ENCODE measurements around the gene RXRA.

The RXRA gene

DNA sequence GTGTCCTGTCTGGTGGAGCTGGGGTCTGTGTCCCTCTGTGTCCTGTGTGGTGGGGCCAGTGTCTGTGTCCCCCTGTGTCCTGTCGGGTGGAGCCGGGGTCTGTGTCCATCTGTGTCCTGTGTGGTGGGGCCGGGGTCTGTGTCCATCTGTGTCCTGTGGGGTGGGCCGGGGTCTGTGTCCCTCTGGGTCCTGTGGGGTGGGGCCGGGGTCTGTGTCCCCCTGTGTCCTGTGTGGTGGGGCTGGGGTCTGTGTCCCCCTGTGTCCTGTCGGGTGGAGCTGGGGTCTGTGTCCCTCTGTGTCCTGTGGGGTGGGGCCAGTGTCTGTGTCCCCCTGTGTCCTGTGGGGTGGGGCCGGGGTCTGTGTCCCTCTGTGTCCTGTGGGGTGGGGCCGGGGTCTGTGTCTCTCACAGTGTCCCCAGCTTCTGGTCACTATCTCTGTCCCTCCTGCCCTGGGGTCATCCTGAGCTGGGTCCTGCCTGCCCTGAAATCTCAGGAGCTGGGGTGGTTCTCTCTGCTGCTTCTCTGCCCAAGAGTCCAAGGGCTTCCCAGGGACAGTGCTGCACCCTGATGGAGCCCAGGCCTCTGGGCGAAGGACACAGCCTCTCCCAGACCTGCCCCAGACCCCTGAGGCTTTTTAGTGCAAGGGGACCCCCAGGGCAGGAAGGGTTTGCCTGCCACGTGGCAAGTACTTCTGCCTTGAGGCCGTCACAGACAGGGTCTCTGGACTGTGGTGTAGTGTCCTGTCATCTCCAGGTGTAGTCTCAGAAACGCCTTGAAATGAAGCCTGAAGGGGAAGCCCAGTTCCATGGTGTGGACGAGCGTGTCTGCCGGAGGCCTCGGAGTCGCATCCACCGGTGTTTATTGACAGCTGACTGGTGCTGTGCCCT is 131.3 kb downstream of the RXRA start:
- TF ChIP-seq, protein P1, sequence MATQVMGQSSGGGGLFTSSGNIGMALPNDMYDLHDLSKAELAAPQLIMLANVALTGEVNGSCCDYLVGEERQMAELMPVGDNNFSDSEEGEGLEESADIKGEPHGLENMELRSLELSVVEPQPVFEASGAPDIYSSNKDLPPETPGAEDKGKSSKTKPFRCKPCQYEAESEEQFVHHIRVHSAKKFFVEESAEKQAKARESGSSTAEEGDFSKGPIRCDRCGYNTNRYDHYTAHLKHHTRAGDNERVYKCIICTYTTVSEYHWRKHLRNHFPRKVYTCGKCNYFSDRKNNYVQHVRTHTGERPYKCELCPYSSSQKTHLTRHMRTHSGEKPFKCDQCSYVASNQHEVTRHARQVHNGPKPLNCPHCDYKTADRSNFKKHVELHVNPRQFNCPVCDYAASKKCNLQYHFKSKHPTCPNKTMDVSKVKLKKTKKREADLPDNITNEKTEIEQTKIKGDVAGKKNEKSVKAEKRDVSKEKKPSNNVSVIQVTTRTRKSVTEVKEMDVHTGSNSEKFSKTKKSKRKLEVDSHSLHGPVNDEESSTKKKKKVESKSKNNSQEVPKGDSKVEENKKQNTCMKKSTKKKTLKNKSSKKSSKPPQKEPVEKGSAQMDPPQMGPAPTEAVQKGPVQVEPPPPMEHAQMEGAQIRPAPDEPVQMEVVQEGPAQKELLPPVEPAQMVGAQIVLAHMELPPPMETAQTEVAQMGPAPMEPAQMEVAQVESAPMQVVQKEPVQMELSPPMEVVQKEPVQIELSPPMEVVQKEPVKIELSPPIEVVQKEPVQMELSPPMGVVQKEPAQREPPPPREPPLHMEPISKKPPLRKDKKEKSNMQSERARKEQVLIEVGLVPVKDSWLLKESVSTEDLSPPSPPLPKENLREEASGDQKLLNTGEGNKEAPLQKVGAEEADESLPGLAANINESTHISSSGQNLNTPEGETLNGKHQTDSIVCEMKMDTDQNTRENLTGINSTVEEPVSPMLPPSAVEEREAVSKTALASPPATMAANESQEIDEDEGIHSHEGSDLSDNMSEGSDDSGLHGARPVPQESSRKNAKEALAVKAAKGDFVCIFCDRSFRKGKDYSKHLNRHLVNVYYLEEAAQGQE (IDR thresholded peaks at IDR 0.05; ENCODE audit: insufficient replicate concordance, low read depth), result no peak

DNA sequence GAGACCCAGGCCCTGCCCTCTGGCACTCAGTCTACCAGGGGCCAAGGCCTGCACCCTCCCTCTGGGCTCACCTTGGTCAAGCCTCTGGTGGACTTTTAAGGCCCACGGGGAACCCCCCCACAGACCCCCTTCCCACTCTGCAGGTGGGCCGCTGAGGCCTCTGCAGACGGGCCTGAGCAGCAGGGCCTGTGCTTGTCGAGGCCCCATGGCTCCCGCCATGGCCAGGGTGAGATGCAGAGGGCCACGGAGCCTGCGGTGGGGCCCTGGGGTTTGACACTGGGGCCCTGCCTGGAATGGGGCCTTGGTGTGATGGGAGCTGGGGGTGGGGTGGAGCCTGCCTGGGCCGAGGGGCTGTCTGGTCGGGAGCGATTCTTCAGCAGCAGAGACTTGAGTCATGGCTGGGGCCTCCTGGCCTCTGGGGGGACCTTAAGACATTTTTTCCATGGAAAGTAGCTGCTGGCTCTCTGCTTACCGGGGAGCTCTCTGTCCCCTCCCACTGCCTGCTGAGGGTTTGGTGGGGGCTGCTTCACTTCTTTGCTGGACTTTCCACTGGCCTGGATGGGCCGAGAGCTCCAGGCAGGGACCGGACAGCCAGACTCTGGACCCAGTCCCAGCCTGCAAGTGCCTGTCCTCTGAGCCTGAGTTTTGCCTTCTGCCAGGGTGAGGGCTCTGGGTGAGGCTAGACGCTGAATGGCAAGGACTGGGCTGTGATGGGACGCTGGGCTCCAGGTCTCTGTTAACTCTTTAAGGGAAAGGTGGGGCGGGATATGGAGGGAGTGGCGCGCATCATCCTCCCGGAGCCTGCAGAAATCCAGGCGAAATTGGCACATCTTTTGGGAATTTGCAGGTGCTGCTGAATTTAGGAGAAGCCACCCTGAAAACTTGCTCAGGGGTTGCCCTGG is 132.2 kb downstream of the RXRA start:
- no peak for DNase-seq (ENCODE audit: low read depth in 1 of 2, low spot score in 1 of 2)
- no peaks in the 10 kb centered on the region for H3K27me3 ChIP-seq (ENCODE audit: insufficient read depth, poor library complexity, severe bottlenecking)
- TF ChIP-seq, protein P1 (IDR thresholded peaks at IDR 0.05; ENCODE audit: insufficient replicate concordance, low read depth), result no peak
- no peak overlapping the region for H3K27ac ChIP-seq (replicated peaks)
- no peak overlapping the region for H3K4me3 ChIP-seq (replicated peaks; ENCODE audit: insufficient read depth, low read length)

More for the DNA sequence above, 131.3 kb downstream of the RXRA start:
- DNase-seq (ENCODE audit: low read depth in 1 of 2, low spot score in 1 of 2), result no peak
- Histone ChIP-seq H3K27me3 (ENCODE audit: insufficient read depth, poor library complexity, severe bottlenecking) (no peaks in the 10 kb centered on the region), H3K27ac (replicated peaks) (no peak overlapping the region), H3K4me3 (replicated peaks; ENCODE audit: insufficient read depth, low read length) (no peak overlapping the region)

DNA sequence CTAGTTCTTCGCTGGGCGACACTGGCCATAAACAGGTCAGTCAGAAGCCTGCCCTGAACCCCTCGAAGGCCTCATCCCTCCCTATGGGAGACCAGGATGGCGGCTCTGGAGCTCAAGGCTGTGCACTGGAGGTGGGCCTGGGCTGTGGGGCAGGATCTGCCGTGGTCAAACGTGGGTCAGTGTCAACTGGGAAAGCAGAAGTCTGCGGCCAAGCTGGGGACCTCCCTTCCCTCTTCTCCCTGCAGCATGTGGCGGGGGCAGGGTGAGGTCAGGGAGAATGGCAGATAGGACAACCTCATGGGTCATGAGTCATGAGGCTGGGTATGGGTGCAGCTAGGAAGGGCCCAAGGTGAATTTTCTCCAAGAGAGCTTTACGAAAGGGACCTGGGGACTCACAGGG is 132.9 kb downstream of the RXRA start:
- H3K27ac ChIP-seq (replicated peaks), result no peak overlapping the region
- no peak overlapping the region for H3K4me3 ChIP-seq (replicated peaks; ENCODE audit: insufficient read depth, low read length)
- DNase-seq (ENCODE audit: low read depth in 1 of 2, low spot score in 1 of 2), result no peak
- no peak for TF ChIP-seq POLR2AphosphoS5 (IDR thresholded peaks at IDR 0.05; ENCODE audit: low read depth)
- no peaks in the 10 kb centered on the region for H3K27me3 ChIP-seq (ENCODE audit: insufficient read depth, poor library complexity, severe bottlenecking)

DNA sequence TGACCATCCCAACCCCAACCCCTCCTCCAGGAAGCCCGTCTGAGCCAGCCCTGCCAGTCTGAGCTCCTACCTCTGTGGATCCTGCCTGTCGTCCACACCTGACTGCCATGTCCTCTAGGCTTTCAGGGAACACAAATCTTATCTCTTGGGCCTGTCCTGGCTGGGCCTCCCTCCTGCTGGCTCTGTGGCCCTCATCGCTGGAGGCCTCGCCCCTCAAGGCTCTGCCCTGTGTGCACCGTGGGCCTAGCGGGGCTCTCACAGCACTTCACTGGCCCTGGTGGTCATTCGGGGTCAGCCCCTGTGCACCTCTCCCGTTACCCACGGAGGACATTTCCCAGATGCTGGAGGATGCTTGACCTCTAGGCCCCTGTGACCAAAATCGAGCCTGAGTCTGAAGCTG is 133.3 kb downstream of the RXRA start:
- TF ChIP-seq SPI1 (IDR thresholded peaks at IDR 0.05; ENCODE audit: borderline replicate concordance, low read depth) (no peak), POLR2AphosphoS5 (IDR thresholded peaks at IDR 0.05; ENCODE audit: low read depth) (no peak), GABPA (IDR thresholded peaks at IDR 0.05; ENCODE audit: low read depth) (no peak), CTCF (IDR thresholded peaks at IDR 0.05; ENCODE audit: insufficient read depth, low read length) (no peak)
- TF ChIP-seq, protein P1 (IDR thresholded peaks at IDR 0.05; ENCODE audit: insufficient replicate concordance, low read depth), result no peak
- no peaks in the 10 kb centered on the region for H3K27me3 ChIP-seq (ENCODE audit: insufficient read depth, poor library complexity, severe bottlenecking)
- H3K4me3 ChIP-seq (replicated peaks; ENCODE audit: insufficient read depth, low read length), result no peak overlapping the region
- H3K27ac ChIP-seq (replicated peaks), result no peak overlapping the region
- no peak for DNase-seq (ENCODE audit: low read depth in 1 of 2, low spot score in 1 of 2)
